Neuronal stem cell (in vitro differentiated cells): Measurements from ENCODE around the gene KIF4A. TPM values are rescaled to one million over a fixed set of nuclear protein-coding genes. Genes with fewer than 3 reads are reported as not detected.
A peak's percentile ranks its signal among the peaks of the same experiment; 100 is the strongest.

Experiments
- DNase-seq: peaks from one replicate; pipeline ENCODE4 v3.0.0-alpha.2; 2013; ENCODE audit warnings: low spot score
- H2AFZ ChIP-seq: one replicate; pipeline ENCODE4 v1.6.1; 2013; ENCODE audit warnings: mild to moderate bottlenecking, low read length, inconsistent platforms
- H2AK5ac ChIP-seq: 2 replicates; pipeline ENCODE4 v1.6.1; 2013; ENCODE audit warnings: low read depth, mild to moderate bottlenecking, inconsistent platforms, low read length, moderate library complexity, mixed read lengths
- H2BK120ac ChIP-seq: 2 replicates; pipeline ENCODE4 v1.6.1; 2013; ENCODE audit warnings: low read depth, mild to moderate bottlenecking, inconsistent platforms, low read length, moderate library complexity, mixed read lengths
- H2BK12ac ChIP-seq: one replicate; pipeline ENCODE4 v1.6.1; 2013; ENCODE audit warnings: low read length, inconsistent platforms
- H2BK15ac ChIP-seq: 2 replicates; pipeline ENCODE4 v1.6.1; 2013; ENCODE audit warnings: mild to moderate bottlenecking, low read length, inconsistent platforms, mixed read lengths
- H2BK5ac ChIP-seq: one replicate; pipeline ENCODE4 v1.6.1; 2013; ENCODE audit warnings: inconsistent platforms, mild to moderate bottlenecking, low read length, moderate library complexity
- H3K14ac ChIP-seq: one replicate; pipeline ENCODE4 v1.6.1; 2013; ENCODE audit warnings: low read length, inconsistent platforms
- H3K18ac ChIP-seq: 2 replicates; pipeline ENCODE4 v1.6.1; 2013; ENCODE audit warnings: low read length, inconsistent platforms
- H3K23ac ChIP-seq: 2 replicates; pipeline ENCODE4 v1.6.1; 2013; ENCODE audit warnings: low read depth, mild to moderate bottlenecking, mixed read lengths, low read length, inconsistent platforms; ENCODE audit not compliant: poor library complexity
- H3K27ac ChIP-seq: replicated peaks from 3 replicates; pipeline ENCODE4 v1.5.1; 2013; ENCODE audit warnings: low read length, inconsistent platforms
- H3K27me3 ChIP-seq, 3 experiments: 2 replicates each; pipeline ENCODE4 v1.6.1; 2013; ENCODE audit warnings: low read length in 3 of 3, mild to moderate bottlenecking in 2 of 3, inconsistent platforms in 1 of 3, low read depth in 1 of 3, mixed read lengths in 1 of 3, moderate library complexity in 1 of 3; ENCODE audit not compliant: control insufficient read depth in 3 of 3, insufficient read depth in 3 of 3
- H3K36me3 ChIP-seq, 2 donors: replicated peaks in 1 of 2; 2 replicates each; pipeline ENCODE4 v1.6.1; 2013; ENCODE audit warnings: low read length in 2 of 2; ENCODE audit not compliant: control insufficient read depth in 2 of 2, insufficient read depth in 2 of 2
- H3K4ac ChIP-seq: 2 replicates; pipeline ENCODE4 v1.6.1; 2013; ENCODE audit warnings: inconsistent platforms, mild to moderate bottlenecking, low read length, moderate library complexity
- H3K4me1 ChIP-seq, 2 donors: 1 replicate in 1 of 2; 2 replicates in 1 of 2; pipeline ENCODE4 v1.6.1; 2013; ENCODE audit warnings: low read length in 2 of 2, low read depth in 1 of 2; ENCODE audit not compliant: control insufficient read depth in 2 of 2, insufficient read depth in 1 of 2
- H3K4me2 ChIP-seq: one replicate; pipeline ENCODE4 v1.6.1; 2013; ENCODE audit warnings: mild to moderate bottlenecking, low read length, inconsistent platforms; ENCODE audit not compliant: insufficient read depth, poor library complexity, severe bottlenecking
- H3K4me3 ChIP-seq, 2 donors: 2 replicates each; pipeline ENCODE4 v1.5.1; 2013; ENCODE audit warnings: low read length in 2 of 2, mild to moderate bottlenecking in 2 of 2, inconsistent platforms in 1 of 2, moderate library complexity in 1 of 2
- H3K79me1 ChIP-seq: one replicate; pipeline ENCODE4 v1.6.1; 2013; ENCODE audit warnings: low read depth, mild to moderate bottlenecking, inconsistent platforms, low read length, moderate library complexity
- H3K9ac ChIP-seq: one replicate; pipeline ENCODE4 v1.6.1; 2013; ENCODE audit warnings: mild to moderate bottlenecking, low read depth, low read length, inconsistent platforms; ENCODE audit not compliant: poor library complexity
- H3K9me3 ChIP-seq, 2 donors: replicated peaks in 1 of 2; 2 replicates each; pipeline versions ENCODE3 to v1.6.1; 2013; ENCODE audit warnings: low read length in 2 of 2, mild to moderate bottlenecking in 2 of 2, inconsistent platforms in 1 of 2, low read depth in 1 of 2, mixed read lengths in 1 of 2, moderate library complexity in 1 of 2; ENCODE audit not compliant: control insufficient read depth in 2 of 2, insufficient read depth in 1 of 2
- H4K8ac ChIP-seq: one replicate; pipeline ENCODE4 v1.6.1; 2013; ENCODE audit warnings: low read depth, mild to moderate bottlenecking, inconsistent platforms, low read length, moderate library complexity
- H4K91ac ChIP-seq: one replicate; pipeline ENCODE4 v1.6.1; 2013; ENCODE audit warnings: low read length, low read depth, mild to moderate bottlenecking, inconsistent platforms; ENCODE audit not compliant: poor library complexity
- WGBS, 2 donors: extraction: QIAGEN DNeasy Blood & Tissue Kit; methylation state at CpG; one replicate each; pipeline ENCODE4 v1.1.7; 2013; ENCODE audit warnings: missing lambda C conversion rate in 2 of 2, mixed read lengths in 1 of 2; ENCODE audit not compliant: insufficient read length in 2 of 2, insufficient replicate concordance in 1 of 2; ENCODE audit errors: extremely low coverage in 2 of 2; 5-methylcytosine and 5-hydroxymethylcytosine counted together
- polyA plus RNA-seq, 2 experiments: library from polyadenylated mRNA; stranded (reverse); fragments of 200-250 nt; gene quantifications; one replicate each; pipeline ENCODE4 v1.2.3, GENCODE V29; 2013

Gene KIF4A, protein sequence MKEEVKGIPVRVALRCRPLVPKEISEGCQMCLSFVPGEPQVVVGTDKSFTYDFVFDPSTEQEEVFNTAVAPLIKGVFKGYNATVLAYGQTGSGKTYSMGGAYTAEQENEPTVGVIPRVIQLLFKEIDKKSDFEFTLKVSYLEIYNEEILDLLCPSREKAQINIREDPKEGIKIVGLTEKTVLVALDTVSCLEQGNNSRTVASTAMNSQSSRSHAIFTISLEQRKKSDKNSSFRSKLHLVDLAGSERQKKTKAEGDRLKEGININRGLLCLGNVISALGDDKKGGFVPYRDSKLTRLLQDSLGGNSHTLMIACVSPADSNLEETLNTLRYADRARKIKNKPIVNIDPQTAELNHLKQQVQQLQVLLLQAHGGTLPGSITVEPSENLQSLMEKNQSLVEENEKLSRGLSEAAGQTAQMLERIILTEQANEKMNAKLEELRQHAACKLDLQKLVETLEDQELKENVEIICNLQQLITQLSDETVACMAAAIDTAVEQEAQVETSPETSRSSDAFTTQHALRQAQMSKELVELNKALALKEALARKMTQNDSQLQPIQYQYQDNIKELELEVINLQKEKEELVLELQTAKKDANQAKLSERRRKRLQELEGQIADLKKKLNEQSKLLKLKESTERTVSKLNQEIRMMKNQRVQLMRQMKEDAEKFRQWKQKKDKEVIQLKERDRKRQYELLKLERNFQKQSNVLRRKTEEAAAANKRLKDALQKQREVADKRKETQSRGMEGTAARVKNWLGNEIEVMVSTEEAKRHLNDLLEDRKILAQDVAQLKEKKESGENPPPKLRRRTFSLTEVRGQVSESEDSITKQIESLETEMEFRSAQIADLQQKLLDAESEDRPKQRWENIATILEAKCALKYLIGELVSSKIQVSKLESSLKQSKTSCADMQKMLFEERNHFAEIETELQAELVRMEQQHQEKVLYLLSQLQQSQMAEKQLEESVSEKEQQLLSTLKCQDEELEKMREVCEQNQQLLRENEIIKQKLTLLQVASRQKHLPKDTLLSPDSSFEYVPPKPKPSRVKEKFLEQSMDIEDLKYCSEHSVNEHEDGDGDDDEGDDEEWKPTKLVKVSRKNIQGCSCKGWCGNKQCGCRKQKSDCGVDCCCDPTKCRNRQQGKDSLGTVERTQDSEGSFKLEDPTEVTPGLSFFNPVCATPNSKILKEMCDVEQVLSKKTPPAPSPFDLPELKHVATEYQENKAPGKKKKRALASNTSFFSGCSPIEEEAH
- polyA plus RNA-seq (2013, experiment 1 of 2): 33.7 TPM
- 33.5 TPM for polyA plus RNA-seq (2013, experiment 2 of 2)

DNA sequence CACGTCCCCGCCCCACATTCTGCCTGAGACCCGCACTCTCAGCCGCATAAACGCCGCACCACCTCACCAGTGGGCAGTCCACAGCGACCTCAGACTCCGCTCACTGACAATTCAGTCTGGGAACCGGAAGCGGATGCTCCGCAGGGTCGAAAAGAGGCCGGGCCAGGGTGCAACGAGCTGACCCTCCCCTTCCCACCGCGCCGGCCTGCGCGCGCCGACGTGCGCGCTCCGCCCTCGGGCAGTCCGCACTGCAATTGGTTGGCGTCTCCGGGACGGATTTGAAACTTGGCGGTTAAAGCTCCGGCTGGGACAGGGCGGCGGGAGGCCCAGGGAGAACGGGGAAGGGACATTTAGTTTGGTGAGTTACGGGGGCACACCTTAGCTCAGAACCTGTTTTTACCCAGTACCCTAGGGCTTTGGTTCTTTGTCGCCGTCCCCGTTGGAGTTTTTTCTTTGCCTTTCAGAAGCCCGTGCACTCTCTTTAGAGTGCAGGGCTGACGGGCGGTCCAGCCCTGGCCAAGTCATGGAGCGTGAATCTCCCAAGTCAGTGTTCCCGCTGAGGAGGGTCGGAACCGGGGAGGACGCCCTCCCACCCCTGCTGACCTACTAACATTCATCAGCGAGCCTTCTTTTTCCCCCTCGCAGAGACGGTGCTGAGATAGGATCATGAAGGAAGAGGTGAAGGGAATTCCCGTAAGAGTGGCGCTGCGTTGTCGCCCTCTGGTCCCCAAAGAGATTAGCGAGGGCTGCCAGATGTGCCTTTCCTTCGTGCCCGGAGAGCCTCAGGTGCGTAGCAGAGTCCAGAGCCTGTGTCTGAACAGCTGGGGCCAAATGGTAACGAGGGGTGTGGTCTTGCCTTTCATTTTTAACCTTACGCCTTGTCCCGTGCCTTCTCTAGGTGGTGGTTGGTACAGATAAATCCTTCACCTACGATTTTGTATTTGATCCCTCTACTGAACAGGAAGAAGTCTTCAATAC is at the start of gene KIF4A, which contains the start of gene PDZD11:
KIF4A (plus strand) TSS at position 312 of the 978 bp plus-strand sequence; CDS start at position 667, 355 bp downstream.
PDZD11 (minus strand) TSS at position 135 of the 978 bp plus-strand sequence. CDS start 586 bp downstream, outside the sequence.
- Histone ChIP-seq H3K4me1 (peaks cover 3% of the 10 kb centered on the region in 2 donors), H3K79me1 (no peaks in the 10 kb centered on the region), H2AFZ (peak within 1 kb of the TSS; percentile 93), H4K8ac (no peak within 1 kb of the TSS), H2BK5ac (no peak within 1 kb of the TSS), H3K9ac (peak within 1 kb of the TSS; percentile 81), H3K18ac (peak within 1 kb of the TSS; percentile 38), H3K4ac (no peak within 1 kb of the TSS), H3K27me3 (peaks cover 0 to 4% (median 0%) of the 10 kb centered on the region in 3 experiments), H3K36me3 (peaks cover 3 to 56% of the 10 kb centered on the region in 2 donors), H3K9me3 (no peaks in the 10 kb centered on the region), H3K4me3 (peak within 1 kb of the TSS; percentile 92), H2BK15ac (no peak within 1 kb of the TSS), H4K91ac (no peak within 1 kb of the TSS), H2BK120ac (no peak within 1 kb of the TSS), H2AK5ac (no peak within 1 kb of the TSS), H3K4me2 (peak within 1 kb of the TSS; percentile 43), H3K23ac (peak within 1 kb of the TSS; percentile 80), H2BK12ac (no peak within 1 kb of the TSS), H3K14ac (no peak within 1 kb of the TSS), H3K27ac (peak within 1 kb of the TSS; percentile 56)
- WGBS, 2 donors: no CpG with 5 or more reads among the region's 62 CpGs
- DNase-seq: peak; percentile 61

DNA sequence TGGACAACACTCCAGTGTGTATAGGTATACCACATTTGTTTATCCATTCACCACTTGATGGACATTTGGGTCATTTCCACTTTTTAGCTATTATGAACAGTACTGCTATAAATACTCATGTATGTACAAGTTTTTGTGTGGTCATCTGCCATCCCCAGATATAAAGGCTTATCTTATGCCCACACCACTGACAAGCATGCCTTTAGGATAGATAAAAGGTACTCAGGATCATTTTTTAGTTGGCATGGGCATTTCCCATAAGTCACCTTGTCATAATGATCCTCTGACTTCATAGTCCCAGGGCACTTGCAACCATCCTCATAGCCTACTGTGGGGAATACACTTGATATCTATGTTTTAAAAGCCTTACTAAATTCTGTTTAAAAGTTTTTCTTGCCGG is 49.2 kb upstream of the KIF4A start:
- Histone ChIP-seq H3K4me3 (no peak overlapping the region), H2AFZ (no peak overlapping the region), H3K14ac (no peak overlapping the region), H3K4ac (no peak overlapping the region), H2BK120ac (no peak overlapping the region), H2AK5ac (no peak overlapping the region), H3K4me2 (no peak overlapping the region), H3K27me3 (peaks cover 0 to 13% (median 0%) of the 10 kb centered on the region in 3 experiments), H4K8ac (no peak overlapping the region), H3K9ac (no peak overlapping the region), H2BK5ac (no peak overlapping the region), H2BK15ac (no peak overlapping the region), H3K23ac (no peak overlapping the region), H2BK12ac (no peak overlapping the region), H3K27ac (no peak overlapping the region), H3K9me3 (no peaks in the 10 kb centered on the region), H3K4me1 (no peaks in the 10 kb centered on the region), H3K36me3 (no peaks in the 10 kb centered on the region), H4K91ac (no peak overlapping the region), H3K79me1 (no peaks in the 10 kb centered on the region), H3K18ac (no peak overlapping the region)
- DNase-seq: no peak
- WGBS, 2 donors: no CpG with 5 or more reads among the region's 1 CpG

DNA sequence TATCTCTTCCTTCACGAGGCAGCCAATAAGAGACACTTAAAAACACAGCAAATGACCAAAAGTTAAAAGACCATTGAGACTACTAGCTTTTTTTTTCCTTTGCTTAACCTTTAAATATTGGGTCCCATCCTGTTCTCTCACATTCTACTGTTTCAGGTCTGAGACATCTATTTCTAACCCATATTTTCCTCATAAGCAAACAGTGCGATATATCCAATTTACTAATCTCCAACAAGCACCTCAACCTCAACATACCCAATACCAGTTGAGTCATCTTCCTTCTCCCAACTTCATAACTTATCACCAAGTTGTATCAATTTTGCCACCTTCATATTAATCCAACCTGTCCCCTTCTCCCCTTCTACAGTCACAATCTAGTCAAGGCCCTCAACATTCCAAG is 48.4 kb upstream of the KIF4A start:
- Histone ChIP-seq H3K4me3 (no peak overlapping the region), H4K8ac (no peak overlapping the region), H3K14ac (no peak overlapping the region), H3K4me1 (no peaks in the 10 kb centered on the region), H2AK5ac (no peak overlapping the region), H3K9me3 (no peaks in the 10 kb centered on the region), H2BK120ac (no peak overlapping the region), H2BK12ac (no peak overlapping the region), H2BK5ac (no peak overlapping the region), H3K4ac (no peak overlapping the region), H4K91ac (no peak overlapping the region), H2AFZ (no peak overlapping the region), H3K27ac (no peak overlapping the region), H2BK15ac (no peak overlapping the region), H3K18ac (no peak overlapping the region), H3K27me3 (peaks cover 0 to 13% (median 0%) of the 10 kb centered on the region in 3 experiments), H3K79me1 (no peaks in the 10 kb centered on the region), H3K23ac (no peak overlapping the region), H3K4me2 (no peak overlapping the region), H3K9ac (no peak overlapping the region), H3K36me3 (no peaks in the 10 kb centered on the region)
- WGBS, 2 donors: no CpG with 5 or more reads among the region's 2 CpGs
- no peak for DNase-seq
